Stimulated activated CD4-positive, alpha-beta T cell treated with anti-CD3 and anti-CD28 coated beads, Interleukin-12 subunit alpha, Interleukin-12 subunit beta, amount 100 ng/mL, for 4 hours (primary cell): ENCODE measurements around the gene NEURL1.

ENCODE experiments used
- DNase-seq: peaks from one replicate; pipeline ENCODE4 v3.0.0-alpha.2; 2020

NEURL1 gene

DNA sequence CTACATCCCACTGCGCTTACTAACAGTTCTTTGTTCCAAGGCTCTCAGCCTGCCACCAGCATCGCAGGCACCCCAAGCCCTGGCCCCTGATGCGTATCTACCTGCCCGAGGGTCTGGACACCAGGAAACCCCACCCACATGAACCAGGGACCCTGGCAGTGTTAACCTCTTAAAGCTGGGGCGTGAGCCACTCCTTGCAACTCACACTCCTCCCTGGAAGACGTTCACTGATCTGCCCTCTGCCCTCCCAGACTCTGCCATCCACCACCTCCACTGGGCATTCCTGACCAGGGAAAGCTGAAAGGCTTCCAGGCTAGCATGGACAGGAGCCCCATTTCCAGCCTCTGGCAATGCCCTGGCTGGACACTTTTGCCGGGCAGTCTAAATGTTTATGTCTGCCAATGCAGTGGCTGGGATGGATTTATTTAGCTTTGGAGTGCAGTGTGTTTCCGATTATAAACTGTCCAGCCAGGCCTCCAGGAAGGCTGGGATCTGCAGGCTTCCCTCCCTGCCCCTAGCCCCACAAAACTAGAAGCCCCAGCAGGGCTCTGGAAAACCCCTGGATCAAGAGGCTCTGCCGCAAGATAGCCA is 117.5 kb downstream of the NEURL1 start:
- no peak for DNase-seq

GRCh38 chr10:103612462-103613365 is 119.2 kb downstream of the NEURL1 start:
- no peak for DNase-seq

- DNase-seq = no peak
These were observed 120.1 kb downstream of the NEURL1 start for GRCh38 chr10:103613616-103614015.

GRCh38 chr10:103614306-103615158 is 121.0 kb downstream of the NEURL1 start:
- DNase-seq = no peak

DNA sequence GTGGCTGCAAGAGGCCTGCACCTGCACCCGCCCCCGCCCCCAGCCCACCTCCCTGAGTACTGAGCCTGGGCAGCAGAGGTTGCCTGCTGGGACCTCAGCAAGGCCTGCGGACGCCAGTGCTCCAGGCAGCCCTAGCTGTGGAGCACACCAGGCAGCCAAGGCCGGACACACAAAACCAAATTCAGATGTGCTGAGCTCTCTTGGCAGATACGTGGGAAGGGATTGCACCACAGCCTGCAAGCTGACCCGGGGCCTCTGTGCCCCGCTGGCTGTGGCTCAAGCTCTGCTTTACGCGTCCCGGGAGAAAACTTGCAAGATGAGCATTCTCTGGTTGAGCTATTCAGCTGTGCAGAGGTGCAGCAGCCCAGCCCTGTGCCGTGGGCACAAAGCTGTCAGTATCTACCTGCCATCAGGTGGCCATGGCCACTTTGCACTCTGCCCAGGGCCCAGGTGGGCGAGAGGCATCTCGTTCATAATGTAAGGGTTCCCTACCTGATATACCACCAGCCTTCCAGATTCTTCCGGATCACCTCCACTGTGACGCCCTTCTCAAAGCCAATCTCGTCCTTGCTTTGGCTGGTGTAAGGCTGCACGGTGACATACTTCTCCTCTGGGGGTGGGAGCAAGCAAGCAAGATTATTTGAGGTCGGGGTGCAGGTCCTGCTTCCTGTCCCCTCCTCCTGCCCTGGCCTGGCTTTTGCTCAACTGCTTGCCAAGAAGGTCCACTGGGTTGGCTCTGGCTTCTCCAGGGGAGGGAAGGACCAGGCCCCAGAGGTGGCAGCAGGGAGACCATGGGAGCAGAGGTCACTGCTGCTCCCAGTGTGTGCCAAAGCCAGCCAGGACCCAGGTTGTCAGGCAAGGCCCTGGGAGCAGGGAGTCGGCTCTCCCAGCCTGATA is 123.4 kb downstream of the NEURL1 start:
- no peak for DNase-seq

DNA sequence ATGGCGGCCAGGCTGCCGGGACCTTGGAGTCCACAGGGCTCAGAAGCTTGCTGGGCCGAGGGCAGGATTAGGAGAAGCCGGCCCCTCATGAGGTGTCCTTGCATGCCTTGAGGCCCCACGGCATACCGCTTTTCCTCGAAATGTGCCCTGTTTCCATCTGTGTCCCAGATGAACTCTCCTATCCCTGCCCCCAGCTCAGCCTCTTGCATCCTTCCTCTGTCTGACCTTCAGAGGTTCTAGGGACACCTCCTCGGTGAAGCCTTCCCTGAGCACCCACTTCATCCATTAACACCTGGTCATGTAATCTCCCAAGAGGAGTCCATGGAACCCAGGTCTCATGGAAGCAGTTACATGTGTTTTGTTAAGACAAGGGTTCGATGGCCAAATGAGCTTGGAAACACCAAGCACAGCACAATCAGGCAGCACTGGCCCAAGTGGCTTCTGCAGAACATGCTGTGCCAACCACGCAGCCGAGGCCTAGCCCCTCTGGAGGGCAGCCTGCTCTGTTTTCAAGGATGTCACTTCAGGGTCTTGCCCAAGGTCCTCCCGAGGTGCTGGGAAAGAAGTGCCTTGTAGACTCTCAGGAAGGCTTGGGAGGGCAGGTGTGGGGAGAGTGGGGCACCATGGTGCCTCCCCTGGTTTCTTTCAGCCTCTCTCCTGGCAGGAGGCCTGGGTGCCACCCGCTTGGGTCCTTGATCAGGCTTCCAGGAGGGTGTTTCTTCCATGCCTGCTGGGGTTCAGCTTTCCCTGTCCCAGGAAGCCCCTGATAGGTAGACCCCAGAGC is 124.3 kb downstream of the NEURL1 start:
- no peak for DNase-seq

- no peak for DNase-seq
These were observed 125.3 kb downstream of the NEURL1 start for GRCh38 chr10:103618575-103619423.

DNA sequence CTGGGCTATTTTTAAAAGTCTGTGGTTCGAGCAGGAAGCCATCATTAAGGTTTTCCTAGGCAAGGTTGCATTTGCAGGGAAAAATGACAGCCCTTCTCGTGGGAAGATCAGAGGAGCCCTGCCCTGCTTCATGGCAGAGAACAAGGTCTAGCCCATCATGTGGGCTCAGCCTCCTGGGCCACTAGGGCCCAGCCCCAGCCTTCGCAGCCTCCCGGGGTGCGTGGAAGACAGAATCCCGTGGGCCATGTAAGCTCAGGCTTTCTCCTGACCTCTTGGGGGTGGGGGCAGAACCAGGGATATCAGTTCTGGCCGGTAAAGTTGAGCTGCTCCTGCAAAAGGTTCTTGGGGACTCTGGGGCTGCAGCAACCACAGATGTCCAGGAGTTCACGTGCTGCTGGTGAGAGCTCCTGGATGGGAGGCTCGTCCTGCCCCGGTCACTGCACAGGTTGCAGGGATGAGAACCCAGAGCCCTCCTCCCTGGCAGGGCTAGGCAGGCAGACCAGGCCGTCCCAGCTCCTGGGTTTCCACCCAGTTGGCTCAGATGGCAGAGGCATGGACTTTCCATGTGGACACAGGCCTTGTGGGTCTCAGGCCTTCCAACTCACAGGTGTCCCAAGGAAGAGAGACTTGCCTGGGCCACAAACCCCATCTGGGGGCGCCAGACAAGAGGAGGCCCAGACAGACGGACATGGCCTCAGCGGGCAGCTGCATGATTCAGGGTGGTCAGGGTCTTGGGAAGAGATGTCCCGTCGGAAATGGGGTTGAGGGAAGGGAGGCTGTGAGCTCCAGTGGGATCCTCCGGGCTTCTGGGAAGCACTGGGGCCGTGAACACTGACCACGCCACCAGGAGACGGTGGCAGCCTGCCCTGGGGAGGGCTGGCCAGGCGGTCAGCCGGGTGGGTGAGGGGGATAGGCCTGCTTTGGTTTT is 126.2 kb downstream of the NEURL1 start:
- no peak for DNase-seq

DNA sequence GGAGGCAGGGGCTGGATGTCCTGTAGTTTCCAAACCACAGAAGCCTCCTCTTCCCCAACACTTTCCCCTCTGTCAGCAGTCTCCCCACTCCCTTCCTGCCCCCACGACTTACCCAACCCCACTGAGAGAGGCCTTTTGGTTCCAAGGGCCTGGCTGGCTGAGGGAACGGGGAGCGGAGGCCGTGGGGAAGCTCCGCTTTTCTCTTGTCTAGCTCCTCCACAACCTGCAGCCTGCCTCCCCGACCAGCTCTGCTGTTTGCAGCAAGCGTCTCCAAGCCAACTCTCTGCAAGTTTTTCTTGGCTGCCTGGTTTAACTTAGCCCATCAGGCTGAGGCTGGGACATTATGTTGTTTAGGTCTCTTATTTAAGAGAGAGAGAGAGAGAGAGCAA is 126.8 kb downstream of the NEURL1 start:
- DNase-seq = no peak

GRCh38 chr10:103620891-103621782 is 127.6 kb downstream of the NEURL1 start:
- DNase-seq = no peak

- DNase-seq = no peak
These were observed 128.2 kb downstream of the NEURL1 start for GRCh38 chr10:103621783-103622125.

DNA sequence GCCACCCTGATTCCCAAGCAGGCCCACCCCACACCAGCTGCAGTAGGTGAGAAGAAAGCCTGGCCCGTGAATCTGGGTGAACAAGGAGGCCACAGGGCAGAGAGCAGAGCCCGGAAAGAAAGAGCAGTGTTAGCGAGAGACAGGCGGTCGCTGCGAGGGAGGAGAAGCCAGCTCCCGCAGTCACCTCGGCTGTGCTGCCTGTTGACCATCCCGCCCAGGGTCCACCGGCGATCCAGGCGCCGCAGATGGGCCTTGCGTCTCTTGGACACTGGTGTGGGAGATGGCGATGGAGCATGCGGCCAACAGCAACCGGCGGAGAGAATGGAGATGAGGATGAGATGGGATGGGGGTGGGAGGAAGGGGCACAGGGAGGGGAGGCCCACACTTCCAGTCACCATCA is 128.8 kb downstream of the NEURL1 start:
- DNase-seq = no peak

DNA sequence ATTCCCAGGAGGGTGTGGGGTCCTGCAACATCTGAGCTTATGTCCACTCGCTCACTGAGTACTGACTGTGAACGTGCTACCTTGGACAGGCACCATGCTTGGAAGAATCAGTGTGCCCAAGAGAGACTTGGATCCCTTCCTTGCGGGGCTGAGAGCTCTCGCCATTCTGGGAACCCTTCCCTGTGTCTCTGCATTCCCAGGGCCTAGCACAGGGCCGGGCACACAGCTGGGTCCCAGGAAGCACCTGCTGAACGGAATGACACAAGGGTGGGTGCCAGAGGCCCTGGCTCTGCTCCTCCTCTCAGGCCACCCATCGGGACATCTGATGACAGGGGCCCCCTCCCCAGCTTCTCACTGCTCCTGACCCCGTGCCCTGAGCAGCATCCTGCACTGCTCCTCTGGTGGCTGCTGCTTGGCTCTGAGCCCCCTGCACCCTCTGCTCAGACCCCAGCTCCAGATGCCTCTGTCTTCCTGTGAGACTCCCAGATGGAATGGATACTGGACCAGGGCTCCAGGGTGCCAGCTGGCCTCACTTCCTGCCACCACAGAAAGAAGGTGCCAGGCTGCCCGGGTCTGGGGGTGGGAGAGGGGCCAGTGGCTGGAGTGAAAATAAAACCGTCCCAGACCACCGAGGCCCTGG is 129.6 kb downstream of the NEURL1 start:
- no peak for DNase-seq

- DNase-seq = no peak
These were observed 132.7 kb downstream of the NEURL1 start for GRCh38 chr10:103626178-103626577.

GRCh38 chr10:103627111-103627892 is 133.8 kb downstream of the NEURL1 start:
- no peak for DNase-seq

- no peak for DNase-seq
These were observed 134.4 kb downstream of the NEURL1 start for GRCh38 chr10:103627893-103628292.

GRCh38 chr10:103629581-103629980 is 136.1 kb downstream of the NEURL1 start:
- no peak for DNase-seq
